Measurements from ENCODE around the gene MYL6. TPM values are rescaled to one million over a fixed set of nuclear protein-coding genes. Genes with fewer than 3 reads are reported as not detected.

MYL6 gene
- total and polyA plus RNA-seq, 9 of the 15 experiments (the other 6 are each of a cell fraction or from before 2014, with no cell fraction given): 557 to 1,664 (median 958) TPM

DNA sequence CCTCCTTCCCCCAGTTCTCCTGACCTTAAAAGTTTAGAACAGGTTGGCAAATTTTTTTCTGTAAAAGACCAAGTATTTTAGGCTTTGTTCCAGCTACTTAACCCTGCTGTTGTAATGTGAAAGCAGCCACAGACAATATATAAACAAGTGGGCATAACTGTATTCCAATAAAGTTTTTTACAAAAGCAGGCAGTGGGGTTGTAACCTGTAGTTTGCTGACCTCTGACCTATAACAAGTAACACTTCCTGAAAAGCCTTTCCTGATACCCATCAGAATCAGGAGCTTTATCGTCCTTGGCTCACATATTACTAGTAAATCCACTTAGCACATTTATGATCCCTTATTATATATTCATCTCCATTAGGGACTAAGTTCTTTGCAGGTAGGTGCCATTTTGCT is 44.2 kb downstream of the MYL6 start (continued):
- TF ChIP-seq VEZF1 (CRISPR knock-in tag; IDR thresholded peaks at IDR 0.05) (peak; percentile 24; the same call in 1 of the 2 replicates), MTF1 (CRISPR knock-in tag; IDR thresholded peaks at IDR 0.05; ENCODE audit: borderline replicate concordance) (no peak), BDP1 (IDR thresholded peaks at IDR 0.05; ENCODE audit: insufficient read depth, insufficient read length) (no peak)

GRCh38 chr12:56202838-56203237 is 44.7 kb downstream of the MYL6 start:
- TF ChIP-seq TFAM (CRISPR knock-in tag; conservative IDR thresholded peaks at IDR 0.05) (no peak), C11orf30 (IDR thresholded peaks at IDR 0.05; ENCODE audit: low read depth) (peak; percentile 46; the same call in 1 of the 2 replicates), POLR2H (tag; IDR thresholded peaks at IDR 0.05; ENCODE audit: low read depth) (peak; percentile 34; the same call in 1 of the 2 replicates), ILF3 (IDR thresholded peaks at IDR 0.05; ENCODE audit: borderline replicate concordance) (no peak), ZNF316 (IDR thresholded peaks at IDR 0.05) (peak; percentile 70), ZNF780A (CRISPR knock-in tag; IDR thresholded peaks at IDR 0.05) (no peak), CSDE1 (IDR thresholded peaks at IDR 0.05) (no peak)
- TF ChIP-seq, protein P1, sequence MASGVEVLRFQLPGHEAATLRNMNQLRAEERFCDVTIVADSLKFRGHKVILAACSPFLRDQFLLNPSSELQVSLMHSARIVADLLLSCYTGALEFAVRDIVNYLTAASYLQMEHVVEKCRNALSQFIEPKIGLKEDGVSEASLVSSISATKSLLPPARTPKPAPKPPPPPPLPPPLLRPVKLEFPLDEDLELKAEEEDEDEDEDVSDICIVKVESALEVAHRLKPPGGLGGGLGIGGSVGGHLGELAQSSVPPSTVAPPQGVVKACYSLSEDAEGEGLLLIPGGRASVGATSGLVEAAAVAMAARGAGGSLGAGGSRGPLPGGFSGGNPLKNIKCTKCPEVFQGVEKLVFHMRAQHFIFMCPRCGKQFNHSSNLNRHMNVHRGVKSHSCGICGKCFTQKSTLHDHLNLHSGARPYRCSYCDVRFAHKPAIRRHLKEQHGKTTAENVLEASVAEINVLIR (CRISPR knock-in tag; IDR thresholded peaks at IDR 0.05): no peak
- Histone ChIP-seq H3K4me2 (ENCODE audit: insufficient read depth, low read length) (no peak overlapping the region), H3K36me3 (ENCODE audit: control insufficient read depth, insufficient read depth, low read length) (peaks cover 31% of the 10 kb centered on the region), H3K4me1 (replicated peaks in 1 of 2; ENCODE audit: control insufficient read depth in 2 of 2, insufficient read depth in 2 of 2, low read length in 2 of 2) (peaks cover 2 to 25% of the 10 kb centered on the region in 2 experiments; a peak in 3 of 5 replicates), H2AFZ (ENCODE audit: low read depth, low read length) (peak overlapping the region; percentile 4), H4K20me1 (replicated peaks; ENCODE audit: control insufficient read depth, insufficient read depth, low read length) (no peaks in the 10 kb centered on the region), H3K27me3 (ENCODE audit: control insufficient read depth in 2 of 2, insufficient read depth in 2 of 2, low read length in 2 of 2) (no peaks in the 10 kb centered on the region), H3K9me3 (replicated peaks; ENCODE audit: control insufficient read depth, insufficient read depth, low read depth, low read length) (no peaks in the 10 kb centered on the region), H3K9me1 (ENCODE audit: control insufficient read depth, insufficient read depth, low read length) (no peaks in the 10 kb centered on the region), H3K4me3 (no peak overlapping the region), H3K9ac (ENCODE audit: insufficient read depth in 1 of 2, low read depth in 2 of 2, low read length in 2 of 2) (no peak overlapping the region), H3K79me2 (ENCODE audit: control insufficient read depth, insufficient read depth, low read length) (no peaks in the 10 kb centered on the region), H3K27ac (ENCODE audit: extremely low read depth, low read depth, low read length) (peak overlapping the region; percentile 37; the same call in 1 of the 3 replicates)
- CTCF ChIA-PET (ENCODE audit: low intra/inter-chr PET ratio): no interaction called here
- POLR2A ChIA-PET: interaction anchor here (2.7 kb wide), 1 partner anchor 13 kb away, joined by 12 read pairs; the partner anchor contains the start of gene SMARCC2
- peak; percentile 11; the same call in 2 of the 3 replicates for ATAC-seq
- no peak for DNase-seq (ENCODE audit: extremely low read depth in 1 of 4, low spot score in 3 of 4)
- intact Hi-C loops (cut with micrococcal nuclease) (no loop called here), in situ Hi-C loops (cut with MboI) (no loop called here)
- 0% methylated on average over 2 of the region's 2 CpGs for WGBS (ENCODE audit: insufficient coverage, low coverage, missing lambda C conversion rate)
- BruUV-seq (replicated peaks): no TSS peak
- FAIRE-seq: no peak

Data from K562 (cell line).